IMR-90 (cell line): Measurements from ENCODE around the gene SELENOP. TPM values are rescaled to one million over a fixed set of nuclear protein-coding genes. Genes with fewer than 3 reads are reported as not detected.

Source experiments
- ATAC-seq: fragments of 200-7000 bp; cut with Tn5 transposase; 2 replicates; pipeline ENCODE4 v1.9.1; 2020; ENCODE audit warnings: low read depth, mild to moderate bottlenecking, moderate library complexity
- BruUV-seq: library from RNA; stranded (reverse); fragments of 400-500 nt; replicated peaks from 2 replicates; lab custom pipeline; 2021; lab: Mats Ljungman, UMichigan
- CTCF ChIA-PET: fragments of 300-600 bp; formaldehyde crosslinking; extraction: SDS; loops from one replicate; lab custom pipeline; 2021; ENCODE audit warnings: antibody characterized with exemption; lab: Yijun Ruan, JAX
- POLR2A ChIA-PET: fragments of 300-600 bp; sonication (Branson Sonifier 250); formaldehyde crosslinking; loops from one replicate; lab custom pipeline; 2022; ENCODE audit warnings: antibody characterized with exemption; ENCODE audit not compliant: unreplicated experiment; lab: Charles Lee
- DNase-seq: peaks from one replicate; pipeline ENCODE4 v3.0.0; 2013
- H2AFZ ChIP-seq: replicated peaks from 2 replicates; pipeline ENCODE3; 2013; ENCODE audit warnings: low read length, mild to moderate bottlenecking; ENCODE audit not compliant: poor library complexity
- H2AK5ac ChIP-seq: 2 replicates; pipeline ENCODE4 v1.6.1; 2013; ENCODE audit warnings: low read depth, low read length, inconsistent platforms
- H2AK9ac ChIP-seq: replicated peaks from 2 replicates; pipeline ENCODE3; 2013; ENCODE audit warnings: mild to moderate bottlenecking, low read depth, low read length, moderate library complexity; ENCODE audit not compliant: poor library complexity
- H2BK120ac ChIP-seq: 2 replicates; pipeline ENCODE4 v1.6.1; 2013; ENCODE audit warnings: low read depth, low read length, inconsistent platforms
- H2BK15ac ChIP-seq: 3 replicates; pipeline ENCODE4 v1.6.1; 2013; ENCODE audit warnings: low read depth, low read length, inconsistent platforms
- H2BK20ac ChIP-seq: 2 replicates; pipeline ENCODE4 v1.6.1; 2013; ENCODE audit warnings: low read depth, mild to moderate bottlenecking, inconsistent platforms, low read length, moderate library complexity
- H2BK5ac ChIP-seq: 2 replicates; pipeline ENCODE4 v1.6.1; 2013; ENCODE audit warnings: mild to moderate bottlenecking, low read depth, low read length, inconsistent platforms; ENCODE audit not compliant: poor library complexity, severe bottlenecking
- H3K14ac ChIP-seq: replicated peaks from 2 replicates; pipeline ENCODE4 v1.6.1; 2013; ENCODE audit warnings: low read depth, low read length, inconsistent platforms
- H3K18ac ChIP-seq: 2 replicates; pipeline ENCODE4 v1.6.1; 2013; ENCODE audit warnings: low read depth, low read length, control low read depth
- H3K23ac ChIP-seq: 2 replicates; pipeline ENCODE4 v1.6.1; 2013; ENCODE audit warnings: low read depth, low read length, inconsistent platforms
- H3K27ac ChIP-seq: 2 replicates; pipeline ENCODE4 v1.5.1; 2013; ENCODE audit warnings: mild to moderate bottlenecking, control low read depth, low read length; ENCODE audit not compliant: insufficient read depth
- H3K27me3 ChIP-seq: 2 replicates; pipeline ENCODE4 v1.6.1; 2013; ENCODE audit warnings: low read length; ENCODE audit not compliant: control insufficient read depth, insufficient read depth
- H3K36me3 ChIP-seq: 2 replicates; pipeline ENCODE4 v1.6.1; 2013; ENCODE audit warnings: low read length, mixed read lengths; ENCODE audit not compliant: control insufficient read depth, insufficient read depth
- H3K4ac ChIP-seq: 2 replicates; pipeline ENCODE4 v1.6.1; 2013; ENCODE audit warnings: low read depth, low read length, inconsistent platforms
- H3K4me1 ChIP-seq: 2 replicates; pipeline ENCODE4 v1.6.1; 2013; ENCODE audit warnings: low read length, mixed read lengths; ENCODE audit not compliant: control insufficient read depth, insufficient read depth
- H3K4me2 ChIP-seq: 2 replicates; pipeline ENCODE4 v1.6.1; 2013; ENCODE audit warnings: low read depth, mild to moderate bottlenecking, control low read depth, low read length, moderate library complexity
- H3K4me3 ChIP-seq: 2 replicates; pipeline ENCODE4 v1.5.1; 2013; ENCODE audit warnings: low read depth, mild to moderate bottlenecking, control low read depth, low read length, moderate library complexity; ENCODE audit not compliant: insufficient read depth
- H3K56ac ChIP-seq: 2 replicates; pipeline ENCODE4 v1.6.1; 2013; ENCODE audit warnings: low read length, inconsistent platforms; ENCODE audit not compliant: insufficient read depth; ENCODE audit errors: extremely low read depth
- H3K79me1 ChIP-seq, 2 experiments: 2 replicates each; pipeline ENCODE4 v1.6.1; 2013; ENCODE audit warnings: low read length in 2 of 2, inconsistent platforms in 1 of 2, low read depth in 1 of 2
- H3K9ac ChIP-seq: 2 replicates; pipeline ENCODE4 v1.6.1; 2013; ENCODE audit warnings: low read depth, low read length, control low read depth
- H3K9me1 ChIP-seq: 2 replicates; pipeline ENCODE4 v1.6.1; 2013; ENCODE audit warnings: low read length, inconsistent platforms; ENCODE audit not compliant: insufficient read depth
- H3K9me3 ChIP-seq: 2 replicates; pipeline ENCODE4 v1.6.1; 2013; ENCODE audit warnings: low read length; ENCODE audit not compliant: control insufficient read depth, insufficient read depth
- H4K20me1 ChIP-seq: 2 replicates; pipeline ENCODE4 v1.6.1; 2013; ENCODE audit warnings: low read length, inconsistent platforms; ENCODE audit not compliant: insufficient read depth
- H4K5ac ChIP-seq: 2 replicates; pipeline ENCODE4 v1.6.1; 2013; ENCODE audit warnings: mild to moderate bottlenecking, low read depth, low read length, control low read depth
- H4K8ac ChIP-seq, 2 experiments: 2 replicates each; pipeline ENCODE4 v1.6.1; 2013; ENCODE audit warnings: low read depth in 2 of 2, low read length in 2 of 2, control low read depth in 1 of 2, inconsistent platforms in 1 of 2
- H4K91ac ChIP-seq: 2 replicates; pipeline ENCODE4 v1.6.1; 2013; ENCODE audit warnings: low read depth, low read length, inconsistent platforms; ENCODE audit not compliant: insufficient read depth
- BHLHE40 ChIP-seq: fragments of 150-350 bp; IDR thresholded peaks from 2 replicates; pipeline ENCODE4 v1.6.1; 2016; ENCODE audit warnings: mild to moderate bottlenecking, low read depth, low read length
- CEBPB ChIP-seq: IDR thresholded peaks from 2 replicates; pipeline ENCODE4 v1.6.1; 2012; ENCODE audit warnings: low read depth, low read length, improper control_type of control experiment
- CHD1 ChIP-seq: IDR thresholded peaks from 2 replicates; pipeline ENCODE4 v1.6.1; 2012; ENCODE audit warnings: low read depth, low read length, improper control_type of control experiment
- FOS ChIP-seq: fragments of 150-350 bp; IDR thresholded peaks from 2 replicates; pipeline ENCODE4 v1.6.1; 2016; ENCODE audit warnings: low read depth, low read length
- MAFK ChIP-seq: IDR thresholded peaks from 2 replicates; pipeline ENCODE4 v1.6.1; 2012; ENCODE audit warnings: low read depth, low read length, improper control_type of control experiment
- MAZ ChIP-seq: IDR thresholded peaks from 2 replicates; pipeline ENCODE4 v1.6.1; 2012; ENCODE audit warnings: low read depth, mild to moderate bottlenecking, low read length, improper control_type of control experiment, moderate library complexity, borderline replicate concordance
- MXI1 ChIP-seq: IDR thresholded peaks from 2 replicates; pipeline ENCODE4 v1.6.1; 2012; ENCODE audit warnings: low read depth, mild to moderate bottlenecking, low read length, moderate library complexity, borderline replicate concordance
- NFE2L2 ChIP-seq: fragments of 150-350 bp; IDR thresholded peaks from 2 replicates; pipeline ENCODE4 v1.6.1; 2016; ENCODE audit warnings: low read depth, mild to moderate bottlenecking, low read length
- POLR2A ChIP-seq: IDR thresholded peaks from 2 replicates; pipeline ENCODE4 v1.6.1; 2012; ENCODE audit warnings: mild to moderate bottlenecking, low read depth, low read length
- RAD21 ChIP-seq: IDR thresholded peaks from 2 replicates; pipeline ENCODE4 v1.6.1; 2012; ENCODE audit warnings: low read length, improper control_type of control experiment
- RCOR1 ChIP-seq: IDR thresholded peaks from 2 replicates; pipeline ENCODE4 v1.6.1; 2012; ENCODE audit warnings: mild to moderate bottlenecking, low read length, improper control_type of control experiment; ENCODE audit not compliant: insufficient replicate concordance
- RFX5 ChIP-seq: IDR thresholded peaks from 2 replicates; pipeline ENCODE4 v1.8.0; 2012; ENCODE audit warnings: low read depth, mild to moderate bottlenecking, low read length, moderate library complexity
- SMC3 ChIP-seq: fragments of 150-350 bp; IDR thresholded peaks from 2 replicates; pipeline ENCODE4 v1.6.1; 2016; ENCODE audit warnings: low read depth, mild to moderate bottlenecking, antibody characterized with exemption, low read length, moderate library complexity
- WGBS, 2 experiments: methylation state at CpG; one replicate each; pipeline versions ENCODE4 v1.1.5 to v1.1.7; 2013; ENCODE audit warnings: missing lambda C conversion rate in 2 of 2; ENCODE audit not compliant: insufficient read length in 1 of 2; ENCODE audit errors: extremely low coverage in 2 of 2; 5-methylcytosine and 5-hydroxymethylcytosine counted together
- dilution Hi-C: fragments of 300-500 bp; cut with HindIII; formaldehyde crosslinking; loops from one replicate; pipeline ENCODE4 v1.14.3; 2018; ENCODE audit warnings: low sequenced_read_pairs; ENCODE audit not compliant: unreplicated experiment
- in situ Hi-C: fragments of 300-500 bp; cut with MboI; formaldehyde crosslinking; loops from 3 replicates; pipeline ENCODE4 v1.14.3; 2019; ENCODE audit warnings: low sequenced_read_pairs, inconsistent platforms, mixed read lengths
- intact Hi-C: fragments of 100-400 bp; cut with micrococcal nuclease; formaldehyde crosslinking; loops from 2 replicates; pipeline ENCODE4 v1.10.0; 2022
- polyA plus RNA-seq, 3 experiments: library from polyadenylated mRNA; depleted of rRNA; stranded (reverse); fragments of >200 nt; gene quantifications; 2 replicates each; pipeline ENCODE4 v1.2.3, GENCODE V29; 2012; ENCODE audit warnings: low replicate concordance in 1 of 3
- total RNA-seq: library from RNA; depleted of rRNA; stranded (reverse); fragments of >200 nt; gene quantifications from 2 replicates; pipeline ENCODE4 v1.2.3, GENCODE V29; 2012
- TF ChIP-seq, protein P1 (sequence below): fragments of 150-350 bp; IDR thresholded peaks from 2 replicates; pipeline ENCODE4 v1.6.1; 2017; ENCODE audit warnings: mild to moderate bottlenecking, antibody characterized with exemption, low read length, low read depth
- TF ChIP-seq, protein P2 (sequence below): conservative IDR thresholded peaks from 2 replicates; pipeline ENCODE4 v1.5.1; 2012; ENCODE audit warnings: mild to moderate bottlenecking, low read depth, low read length, improper control_type of control experiment

SELENOP gene
- total and polyA plus RNA-seq, 2 of the 4 experiments (the other 2 are of a cell fraction): 0.55 to 1.1 TPM

DNA sequence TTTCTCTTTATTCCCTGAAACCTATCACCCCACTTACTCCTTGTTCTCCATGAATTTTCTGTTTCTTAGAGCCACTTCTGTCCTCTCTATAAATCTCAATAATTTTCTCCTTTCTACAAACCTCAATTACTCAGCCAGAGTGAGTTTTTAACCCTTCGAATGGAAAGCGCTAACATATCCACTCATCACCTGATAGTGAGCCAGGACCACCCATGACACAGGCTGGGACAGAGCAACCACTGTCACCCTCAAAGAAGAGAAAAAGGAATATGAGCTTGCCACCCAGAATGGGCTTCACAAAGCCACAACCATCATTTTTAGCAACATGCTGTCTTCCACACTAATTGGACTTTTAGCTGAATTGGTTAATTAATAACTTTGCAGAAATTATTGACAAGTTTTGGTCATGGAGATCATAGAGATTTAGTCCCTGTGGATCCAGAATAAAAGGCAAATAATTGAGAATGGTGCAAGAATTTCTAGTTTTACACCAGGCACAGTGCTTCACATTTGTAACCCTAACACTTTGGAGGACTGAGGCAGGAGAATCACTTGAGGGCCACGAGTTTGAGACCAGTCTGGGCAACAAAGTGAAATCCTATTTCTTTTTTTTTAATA is 32.1 kb upstream of the SELENOP start:
- H3K18ac ChIP-seq: no peak overlapping the region
- no TSS peak for BruUV-seq
- no peak overlapping the region for H3K4me3 ChIP-seq
- no peaks in the 10 kb centered on the region for H3K36me3 ChIP-seq
- ChIA-PET POLR2A (no interaction called here), CTCF (no interaction called here)
- in situ Hi-C loops: no loop called here
- H2BK20ac ChIP-seq: no peak overlapping the region
- H4K91ac ChIP-seq: no peak overlapping the region
- WGBS, 2 experiments: no CpG with 5 or more reads among the region's 3 CpGs
- no peaks in the 10 kb centered on the region for H3K9me3 ChIP-seq
- H3K9ac ChIP-seq: no peak overlapping the region
- H2AK9ac ChIP-seq: no peak overlapping the region
- dilution Hi-C loops: no loop called here
- intact Hi-C loops: no loop called here
- no peak overlapping the region for H2BK120ac ChIP-seq
- no peak overlapping the region for H2AFZ ChIP-seq
- no peak overlapping the region for H3K14ac ChIP-seq
- H3K56ac ChIP-seq: no peak overlapping the region
- no peak overlapping the region for H3K27ac ChIP-seq
- TF ChIP-seq MAZ: no peak
- TF ChIP-seq, protein P1, sequence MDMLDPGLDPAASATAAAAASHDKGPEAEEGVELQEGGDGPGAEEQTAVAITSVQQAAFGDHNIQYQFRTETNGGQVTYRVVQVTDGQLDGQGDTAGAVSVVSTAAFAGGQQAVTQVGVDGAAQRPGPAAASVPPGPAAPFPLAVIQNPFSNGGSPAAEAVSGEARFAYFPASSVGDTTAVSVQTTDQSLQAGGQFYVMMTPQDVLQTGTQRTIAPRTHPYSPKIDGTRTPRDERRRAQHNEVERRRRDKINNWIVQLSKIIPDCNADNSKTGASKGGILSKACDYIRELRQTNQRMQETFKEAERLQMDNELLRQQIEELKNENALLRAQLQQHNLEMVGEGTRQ: no peak
- no peak for TF ChIP-seq BHLHE40
- TF ChIP-seq NFE2L2: no peak
- no peak for TF ChIP-seq MXI1
- TF ChIP-seq POLR2A: no peak
- no peak for TF ChIP-seq RCOR1
- TF ChIP-seq CEBPB: no peak
- TF ChIP-seq SMC3: no peak
- TF ChIP-seq, protein P2, sequence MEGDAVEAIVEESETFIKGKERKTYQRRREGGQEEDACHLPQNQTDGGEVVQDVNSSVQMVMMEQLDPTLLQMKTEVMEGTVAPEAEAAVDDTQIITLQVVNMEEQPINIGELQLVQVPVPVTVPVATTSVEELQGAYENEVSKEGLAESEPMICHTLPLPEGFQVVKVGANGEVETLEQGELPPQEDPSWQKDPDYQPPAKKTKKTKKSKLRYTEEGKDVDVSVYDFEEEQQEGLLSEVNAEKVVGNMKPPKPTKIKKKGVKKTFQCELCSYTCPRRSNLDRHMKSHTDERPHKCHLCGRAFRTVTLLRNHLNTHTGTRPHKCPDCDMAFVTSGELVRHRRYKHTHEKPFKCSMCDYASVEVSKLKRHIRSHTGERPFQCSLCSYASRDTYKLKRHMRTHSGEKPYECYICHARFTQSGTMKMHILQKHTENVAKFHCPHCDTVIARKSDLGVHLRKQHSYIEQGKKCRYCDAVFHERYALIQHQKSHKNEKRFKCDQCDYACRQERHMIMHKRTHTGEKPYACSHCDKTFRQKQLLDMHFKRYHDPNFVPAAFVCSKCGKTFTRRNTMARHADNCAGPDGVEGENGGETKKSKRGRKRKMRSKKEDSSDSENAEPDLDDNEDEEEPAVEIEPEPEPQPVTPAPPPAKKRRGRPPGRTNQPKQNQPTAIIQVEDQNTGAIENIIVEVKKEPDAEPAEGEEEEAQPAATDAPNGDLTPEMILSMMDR: no peak
- no peak for TF ChIP-seq RFX5
- TF ChIP-seq MAFK: no peak
- no peak for TF ChIP-seq CHD1
- no peak for TF ChIP-seq FOS
- TF ChIP-seq RAD21: no peak
- no peak overlapping the region for H4K8ac ChIP-seq
- H3K9me1 ChIP-seq: no peaks in the 10 kb centered on the region
- H3K23ac ChIP-seq: no peak overlapping the region
- H3K4ac ChIP-seq: no peak overlapping the region
- DNase-seq (no peak), ATAC-seq (no peak)
- no peak overlapping the region for H2AK5ac ChIP-seq
- H2BK5ac ChIP-seq: no peak overlapping the region
- H3K27me3 ChIP-seq: no peaks in the 10 kb centered on the region
- H4K5ac ChIP-seq: no peak overlapping the region
- H3K79me1 ChIP-seq: no peaks in the 10 kb centered on the region
- no peak overlapping the region for H2BK15ac ChIP-seq
- H4K20me1 ChIP-seq: no peaks in the 10 kb centered on the region
- peaks cover 4% of the 10 kb centered on the region; the same call in 1 of the 2 replicates for H3K4me1 ChIP-seq
- no peak overlapping the region for H3K4me2 ChIP-seq
